ENCODE data around the gene IL10RA.
A peak's percentile ranks its signal among the peaks of the same experiment; 100 is the strongest.

The IL10RA gene

DNA sequence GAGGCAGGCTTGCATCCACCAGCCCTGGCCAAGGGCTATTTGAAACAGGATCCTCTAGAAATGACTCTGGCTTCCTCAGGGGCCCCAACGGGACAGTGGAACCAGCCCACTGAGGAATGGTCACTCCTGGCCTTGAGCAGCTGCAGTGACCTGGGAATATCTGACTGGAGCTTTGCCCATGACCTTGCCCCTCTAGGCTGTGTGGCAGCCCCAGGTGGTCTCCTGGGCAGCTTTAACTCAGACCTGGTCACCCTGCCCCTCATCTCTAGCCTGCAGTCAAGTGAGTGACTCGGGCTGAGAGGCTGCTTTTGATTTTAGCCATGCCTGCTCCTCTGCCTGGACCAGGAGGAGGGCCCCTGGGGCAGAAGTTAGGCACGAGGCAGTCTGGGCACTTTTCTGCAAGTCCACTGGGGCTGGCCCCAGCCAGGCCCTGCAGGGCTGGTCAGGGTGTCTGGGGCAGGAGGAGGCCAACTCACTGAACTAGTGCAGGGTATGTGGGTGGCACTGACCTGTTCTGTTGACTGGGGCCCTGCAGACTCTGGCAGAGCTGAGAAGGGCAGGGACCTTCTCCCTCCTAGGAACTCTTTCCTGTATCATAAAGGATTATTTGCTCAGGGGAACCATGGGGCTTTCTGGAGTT lies 13.3 kb downstream of the IL10RA start:
- no peak overlapping the region for H3K4me3 ChIP-seq (ENCODE audit: low read depth in 1 of 2, low read length in 2 of 2)
- no peak overlapping the region for H3K27ac ChIP-seq (ENCODE audit: low read depth, low read length)
- H3K27me3 ChIP-seq (ENCODE audit: control insufficient read depth in 1 of 2, insufficient read depth in 2 of 2, low read length in 2 of 2): no peaks in the 10 kb centered on the region
- H3K9ac ChIP-seq (ENCODE audit: low read depth in 1 of 2, low read length in 2 of 2): no peak overlapping the region
- no peaks in the 10 kb centered on the region for H3K9me3 ChIP-seq (ENCODE audit: control insufficient read depth in 1 of 2, low read length in 2 of 2)
- H3K36me3 ChIP-seq (ENCODE audit: control insufficient read depth in 1 of 2, insufficient read depth in 2 of 2, low read length in 2 of 2): peaks cover 4 to 29% of the 10 kb centered on the region in 2 donors
- peaks cover 29 to 31% of the 10 kb centered on the region in 2 donors for H3K4me1 ChIP-seq (ENCODE audit: control insufficient read depth in 1 of 2, insufficient read depth in 2 of 2, low read length in 2 of 2)

DNA sequence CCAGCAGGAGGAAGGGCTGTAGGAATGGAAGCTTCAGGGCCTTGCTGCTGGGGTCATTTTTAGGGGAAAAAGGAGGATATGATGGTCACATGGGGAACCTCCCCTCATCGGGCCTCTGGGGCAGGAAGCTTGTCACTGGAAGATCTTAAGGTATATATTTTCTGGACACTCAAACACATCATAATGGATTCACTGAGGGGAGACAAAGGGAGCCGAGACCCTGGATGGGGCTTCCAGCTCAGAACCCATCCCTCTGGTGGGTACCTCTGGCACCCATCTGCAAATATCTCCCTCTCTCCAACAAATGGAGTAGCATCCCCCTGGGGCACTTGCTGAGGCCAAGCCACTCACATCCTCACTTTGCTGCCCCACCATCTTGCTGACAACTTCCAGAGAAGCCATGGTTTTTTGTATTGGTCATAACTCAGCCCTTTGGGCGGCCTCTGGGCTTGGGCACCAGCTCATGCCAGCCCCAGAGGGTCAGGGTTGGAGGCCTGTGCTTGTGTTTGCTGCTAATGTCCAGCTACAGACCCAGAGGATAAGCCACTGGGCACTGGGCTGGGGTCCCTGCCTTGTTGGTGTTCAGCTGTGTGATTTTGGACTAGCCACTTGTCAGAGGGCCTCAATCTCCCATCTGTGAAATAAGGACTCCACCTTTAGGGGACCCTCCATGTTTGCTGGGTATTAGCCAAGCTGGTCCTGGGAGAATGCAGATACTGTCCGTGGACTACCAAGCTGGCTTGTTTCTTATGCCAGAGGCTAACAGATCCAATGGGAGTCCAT lies 14.1 kb downstream of the IL10RA start:
- H3K27me3 ChIP-seq (ENCODE audit: control insufficient read depth in 1 of 2, insufficient read depth in 2 of 2, low read length in 2 of 2): no peaks in the 10 kb centered on the region
- no peak overlapping the region for H3K27ac ChIP-seq (ENCODE audit: low read depth, low read length)
- H3K4me1 ChIP-seq (ENCODE audit: control insufficient read depth in 1 of 2, insufficient read depth in 2 of 2, low read length in 2 of 2): peaks cover 27 to 29% of the 10 kb centered on the region in 2 donors
- H3K9ac ChIP-seq (ENCODE audit: low read depth in 1 of 2, low read length in 2 of 2): no peak overlapping the region
- peaks cover 4 to 24% of the 10 kb centered on the region in 2 donors for H3K36me3 ChIP-seq (ENCODE audit: control insufficient read depth in 1 of 2, insufficient read depth in 2 of 2, low read length in 2 of 2)
- no peaks in the 10 kb centered on the region for H3K9me3 ChIP-seq (ENCODE audit: control insufficient read depth in 1 of 2, low read length in 2 of 2)
- no peak overlapping the region for H3K4me3 ChIP-seq (ENCODE audit: low read depth in 1 of 2, low read length in 2 of 2)

DNA sequence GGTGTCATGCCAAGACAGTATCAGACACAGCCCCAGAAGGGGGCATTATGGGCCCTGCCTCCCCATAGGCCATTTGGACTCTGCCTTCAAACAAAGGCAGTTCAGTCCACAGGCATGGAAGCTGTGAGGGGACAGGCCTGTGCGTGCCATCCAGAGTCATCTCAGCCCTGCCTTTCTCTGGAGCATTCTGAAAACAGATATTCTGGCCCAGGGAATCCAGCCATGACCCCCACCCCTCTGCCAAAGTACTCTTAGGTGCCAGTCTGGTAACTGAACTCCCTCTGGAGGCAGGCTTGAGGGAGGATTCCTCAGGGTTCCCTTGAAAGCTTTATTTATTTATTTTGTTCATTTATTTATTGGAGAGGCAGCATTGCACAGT lies 14.6 kb downstream of the IL10RA start:
- peaks cover 4 to 18% of the 10 kb centered on the region in 2 donors for H3K36me3 ChIP-seq (ENCODE audit: control insufficient read depth in 1 of 2, insufficient read depth in 2 of 2, low read length in 2 of 2)
- H3K4me3 ChIP-seq (ENCODE audit: low read depth in 1 of 2, low read length in 2 of 2): no peak overlapping the region
- no peaks in the 10 kb centered on the region for H3K27me3 ChIP-seq (ENCODE audit: control insufficient read depth in 1 of 2, insufficient read depth in 2 of 2, low read length in 2 of 2)
- no peak overlapping the region for H3K9ac ChIP-seq (ENCODE audit: low read depth in 1 of 2, low read length in 2 of 2)
- H3K4me1 ChIP-seq (ENCODE audit: control insufficient read depth in 1 of 2, insufficient read depth in 2 of 2, low read length in 2 of 2): peaks cover 25 to 30% of the 10 kb centered on the region in 2 donors
- H3K9me3 ChIP-seq (ENCODE audit: control insufficient read depth in 1 of 2, low read length in 2 of 2): no peaks in the 10 kb centered on the region
- H3K27ac ChIP-seq (ENCODE audit: low read depth, low read length): no peak overlapping the region

DNA sequence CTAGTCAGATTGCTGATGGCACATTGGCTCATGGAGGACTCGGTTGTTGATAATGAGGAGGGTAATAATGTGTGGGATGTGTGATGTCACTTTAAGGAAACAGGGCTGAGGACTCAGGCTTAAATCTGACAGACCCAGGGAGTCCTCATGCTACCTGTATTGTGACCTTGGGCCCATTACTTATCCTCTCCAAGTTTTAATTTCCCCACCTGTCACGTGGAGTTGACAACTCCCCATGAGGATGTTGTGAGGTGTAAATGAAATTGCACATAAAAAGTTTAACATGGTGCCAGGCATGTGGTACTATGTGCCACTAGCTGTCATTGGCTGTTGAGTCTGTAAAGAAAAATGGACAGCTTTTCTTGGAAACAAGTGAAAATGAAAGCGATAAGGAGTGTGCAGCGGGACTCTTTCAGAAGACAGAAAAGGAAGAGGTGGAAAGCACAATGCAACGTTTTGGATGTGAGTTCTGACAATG lies 15.3 kb downstream of the IL10RA start:
- Histone ChIP-seq H3K27ac (ENCODE audit: low read depth, low read length) (peak overlapping the region; percentile 26), H3K4me1 (ENCODE audit: control insufficient read depth in 1 of 2, insufficient read depth in 2 of 2, low read length in 2 of 2) (peaks cover 25 to 35% of the 10 kb centered on the region in 2 donors), H3K27me3 (ENCODE audit: control insufficient read depth in 1 of 2, insufficient read depth in 2 of 2, low read length in 2 of 2) (no peaks in the 10 kb centered on the region)

DNA sequence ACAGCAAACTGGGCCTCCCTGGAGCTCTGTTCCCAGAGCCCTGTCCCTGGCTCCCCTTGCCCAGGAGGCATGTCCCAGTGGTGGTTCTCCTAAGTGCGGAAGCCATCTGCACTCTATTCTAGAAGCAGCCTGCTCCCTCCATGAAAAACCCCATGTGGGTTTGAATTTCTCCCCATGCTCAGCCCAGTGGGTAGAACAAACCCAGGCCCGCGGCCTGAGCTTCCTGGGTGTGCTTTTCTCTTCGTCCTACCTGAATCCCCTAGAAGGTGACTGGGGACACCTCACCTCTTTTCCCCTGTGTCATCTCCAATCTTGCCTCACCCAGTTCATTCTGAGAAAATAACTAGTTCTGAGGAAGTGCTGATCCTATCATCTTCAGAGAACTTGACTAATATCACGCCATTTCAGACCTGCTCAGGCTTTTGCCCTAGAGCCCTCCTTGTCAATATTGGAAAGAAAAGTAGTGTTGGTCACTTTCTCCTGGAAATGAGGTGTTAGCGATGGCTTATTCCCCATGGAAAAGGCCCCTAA lies 15.9 kb downstream of the IL10RA start:
- Histone ChIP-seq H3K27ac (ENCODE audit: low read depth, low read length) (peak overlapping the region; percentile 26), H3K9ac (ENCODE audit: low read depth in 1 of 2, low read length in 2 of 2) (peak overlapping the region in 1 of 2 donors; percentile 15), H3K9me3 (ENCODE audit: control insufficient read depth in 1 of 2, low read length in 2 of 2) (no peaks in the 10 kb centered on the region), H3K36me3 (ENCODE audit: control insufficient read depth in 1 of 2, insufficient read depth in 2 of 2, low read length in 2 of 2) (peaks cover 4 to 15% of the 10 kb centered on the region in 2 donors), H3K4me3 (ENCODE audit: low read depth in 1 of 2, low read length in 2 of 2) (no peak overlapping the region), H3K27me3 (ENCODE audit: control insufficient read depth in 1 of 2, insufficient read depth in 2 of 2, low read length in 2 of 2) (no peaks in the 10 kb centered on the region), H3K4me1 (ENCODE audit: control insufficient read depth in 1 of 2, insufficient read depth in 2 of 2, low read length in 2 of 2) (peaks cover 25 to 40% of the 10 kb centered on the region in 2 donors)

More for the DNA sequence above, 15.3 kb downstream of the IL10RA start:
- Histone ChIP-seq H3K36me3 (ENCODE audit: control insufficient read depth in 1 of 2, insufficient read depth in 2 of 2, low read length in 2 of 2) (peaks cover 4 to 16% of the 10 kb centered on the region in 2 donors), H3K9ac (ENCODE audit: low read depth in 1 of 2, low read length in 2 of 2) (no peak overlapping the region), H3K9me3 (ENCODE audit: control insufficient read depth in 1 of 2, low read length in 2 of 2) (no peaks in the 10 kb centered on the region), H3K4me3 (ENCODE audit: low read depth in 1 of 2, low read length in 2 of 2) (no peak overlapping the region)

DNA sequence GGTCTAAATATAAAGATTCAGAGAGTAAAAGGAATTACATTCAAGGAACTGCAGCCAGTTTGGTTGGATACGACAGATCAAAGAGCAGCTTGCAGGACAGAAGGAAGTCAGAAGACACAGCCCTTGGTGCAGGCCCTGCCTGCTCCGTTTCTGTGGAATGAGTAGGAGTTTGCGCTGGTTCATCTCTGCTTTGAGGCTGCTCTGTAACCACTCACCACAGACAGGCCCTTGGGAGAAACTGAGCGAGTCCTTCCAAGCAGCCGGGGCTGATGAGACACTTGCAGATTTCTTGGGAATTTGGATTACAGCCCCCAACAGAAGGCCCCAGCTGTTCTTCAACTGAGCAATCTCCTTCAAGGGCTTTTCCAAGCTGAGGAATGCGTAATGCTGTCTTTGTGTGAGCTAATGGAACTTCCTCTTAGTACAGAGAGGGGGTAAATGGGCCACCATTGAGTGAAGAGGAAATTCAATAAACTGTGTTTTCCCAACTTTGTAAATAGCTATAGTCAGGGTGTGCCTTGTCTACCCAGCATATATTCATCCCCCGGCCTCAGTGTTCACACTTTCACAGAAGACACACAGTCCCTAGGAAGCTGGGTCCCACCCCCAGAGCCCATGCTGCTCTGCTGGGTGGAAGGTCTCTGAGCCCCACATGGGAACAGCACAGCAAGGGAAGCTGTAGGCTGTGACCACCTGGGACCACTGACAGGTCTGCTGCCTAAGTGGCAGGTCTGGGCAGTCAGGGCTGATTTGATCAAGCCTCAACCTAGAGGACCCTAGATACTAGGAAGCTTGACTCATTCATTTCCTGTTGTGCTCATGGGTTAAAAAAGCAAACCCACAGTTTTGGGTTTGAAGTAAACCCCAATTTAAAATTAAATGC lies 16.6 kb downstream of the IL10RA start:
- peaks cover 0 to 8% of the 10 kb centered on the region in 2 donors for H3K36me3 ChIP-seq (ENCODE audit: control insufficient read depth in 1 of 2, insufficient read depth in 2 of 2, low read length in 2 of 2)
- no peaks in the 10 kb centered on the region for H3K27me3 ChIP-seq (ENCODE audit: control insufficient read depth in 1 of 2, insufficient read depth in 2 of 2, low read length in 2 of 2)
- peaks cover 25 to 41% of the 10 kb centered on the region in 2 donors for H3K4me1 ChIP-seq (ENCODE audit: control insufficient read depth in 1 of 2, insufficient read depth in 2 of 2, low read length in 2 of 2)
- H3K9ac ChIP-seq (ENCODE audit: low read depth in 1 of 2, low read length in 2 of 2): peak overlapping the region; percentile 13 to 15
- no peaks in the 10 kb centered on the region for H3K9me3 ChIP-seq (ENCODE audit: control insufficient read depth in 1 of 2, low read length in 2 of 2)
- H3K4me3 ChIP-seq (ENCODE audit: low read depth in 1 of 2, low read length in 2 of 2): no peak overlapping the region
- H3K27ac ChIP-seq (ENCODE audit: low read depth, low read length): peak overlapping the region; percentile 26

DNA sequence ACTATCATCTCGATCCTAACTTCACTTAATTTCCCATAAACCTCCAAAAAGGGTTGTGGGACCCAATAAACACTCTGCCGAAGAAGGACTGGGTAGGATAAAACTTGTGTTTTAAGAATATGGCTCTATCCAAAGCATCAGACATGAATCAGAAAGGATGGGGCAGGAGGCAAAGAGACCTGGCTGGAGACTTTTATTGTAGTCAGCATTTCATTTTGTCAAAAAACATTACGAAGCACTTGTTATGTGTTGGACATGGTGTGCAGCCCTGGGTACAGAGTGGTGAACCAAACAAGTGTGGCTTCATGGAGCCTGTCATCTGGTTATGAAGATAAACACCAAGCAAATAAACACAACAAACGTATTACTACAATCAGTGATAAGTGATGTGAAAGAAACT lies 17.3 kb downstream of the IL10RA start:
- peaks cover 29 to 41% of the 10 kb centered on the region in 2 donors for H3K4me1 ChIP-seq (ENCODE audit: control insufficient read depth in 1 of 2, insufficient read depth in 2 of 2, low read length in 2 of 2)
- H3K4me3 ChIP-seq (ENCODE audit: low read depth in 1 of 2, low read length in 2 of 2): no peak overlapping the region
- no peak overlapping the region for H3K27ac ChIP-seq (ENCODE audit: low read depth, low read length)
- H3K9ac ChIP-seq (ENCODE audit: low read depth in 1 of 2, low read length in 2 of 2): no peak overlapping the region
- H3K27me3 ChIP-seq (ENCODE audit: control insufficient read depth in 1 of 2, insufficient read depth in 2 of 2, low read length in 2 of 2): no peaks in the 10 kb centered on the region
- peaks cover 0 to 3% of the 10 kb centered on the region in 2 donors for H3K36me3 ChIP-seq (ENCODE audit: control insufficient read depth in 1 of 2, insufficient read depth in 2 of 2, low read length in 2 of 2)
- no peaks in the 10 kb centered on the region for H3K9me3 ChIP-seq (ENCODE audit: control insufficient read depth in 1 of 2, low read length in 2 of 2)

DNA sequence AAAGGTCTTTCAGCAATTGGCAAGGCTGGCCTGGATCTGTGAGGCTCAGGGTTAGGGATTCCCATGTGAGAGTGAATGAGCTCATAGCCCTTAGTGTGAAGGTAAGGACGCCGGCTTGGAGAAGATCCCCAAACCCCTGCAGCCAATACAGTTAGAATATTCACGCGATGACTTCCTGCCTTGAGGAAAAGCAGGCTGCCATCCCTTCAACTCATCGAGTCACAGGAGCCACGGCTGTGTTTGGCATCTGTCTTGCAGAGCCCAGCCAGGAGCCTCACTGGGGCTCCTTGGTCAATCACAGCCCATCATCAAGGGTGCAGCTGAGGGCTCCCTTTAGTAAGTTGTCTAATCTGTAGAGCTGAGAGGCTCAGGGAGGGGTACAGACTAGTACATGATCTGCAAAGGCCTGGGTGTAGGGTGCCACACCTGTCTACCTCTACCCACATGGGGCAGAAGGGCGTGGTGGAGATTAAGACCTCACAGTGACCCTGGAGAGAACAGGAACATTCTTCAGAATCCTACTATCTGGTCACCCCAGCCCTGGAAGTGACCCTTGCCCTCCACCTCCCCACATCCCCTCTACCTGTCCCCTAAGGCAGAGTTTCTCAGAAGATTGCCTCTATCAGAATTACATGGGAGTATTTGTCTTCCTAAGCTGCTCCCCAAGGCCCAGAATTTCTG lies 18.5 kb downstream of the IL10RA start:
- no peaks in the 10 kb centered on the region for H3K27me3 ChIP-seq (ENCODE audit: control insufficient read depth in 1 of 2, insufficient read depth in 2 of 2, low read length in 2 of 2)
- peaks cover 37 to 47% of the 10 kb centered on the region in 2 donors for H3K4me1 ChIP-seq (ENCODE audit: control insufficient read depth in 1 of 2, insufficient read depth in 2 of 2, low read length in 2 of 2)
- no peak overlapping the region for H3K27ac ChIP-seq (ENCODE audit: low read depth, low read length)
- no peak overlapping the region for H3K4me3 ChIP-seq (ENCODE audit: low read depth in 1 of 2, low read length in 2 of 2)
- H3K9ac ChIP-seq (ENCODE audit: low read depth in 1 of 2, low read length in 2 of 2): no peak overlapping the region
- H3K36me3 ChIP-seq (ENCODE audit: control insufficient read depth in 1 of 2, insufficient read depth in 2 of 2, low read length in 2 of 2): no peaks in the 10 kb centered on the region
- no peaks in the 10 kb centered on the region for H3K9me3 ChIP-seq (ENCODE audit: control insufficient read depth in 1 of 2, low read length in 2 of 2)
